CD14-positive monocyte (primary cell): Measurements from ENCODE around the gene WDR20. TPM values are rescaled to one million over a fixed set of nuclear protein-coding genes. Genes with fewer than 3 reads are reported as not detected.

Experiments
- DNase-seq, 3 donors: peaks; one replicate each; pipeline ENCODE4 v3.0.0-alpha.2; 2011 to 2022
- H2AFZ ChIP-seq: 2 replicates; pipeline ENCODE4 v1.6.0; 2012; ENCODE audit warnings: mild to moderate bottlenecking, low read depth, low read length, inconsistent platforms; ENCODE audit not compliant: insufficient read depth, poor library complexity, severe bottlenecking
- H3K27ac ChIP-seq, 2 donors: 1 replicate in 1 of 2; 2 replicates in 1 of 2; pipeline ENCODE4 v1.5.1; 2012 to 2013; ENCODE audit warnings: low read length in 2 of 2, control low read depth in 1 of 2, inconsistent platforms in 1 of 2, low read depth in 1 of 2, mild to moderate bottlenecking in 1 of 2
- H3K27me3 ChIP-seq, 2 donors: one replicate each; pipeline versions ENCODE4 v1.6.0 to v1.6.1; 2011 to 2013; ENCODE audit warnings: low read length in 2 of 2; ENCODE audit not compliant: control insufficient read depth in 2 of 2, insufficient read depth in 2 of 2
- H3K36me3 ChIP-seq, 2 donors: replicated peaks in 1 of 2; 1 replicate in 1 of 2; 2 replicates in 1 of 2; pipeline versions ENCODE4 v1.5.1 to v1.6.1; 2012 to 2013; ENCODE audit warnings: low read length in 2 of 2, control low read depth in 1 of 2, inconsistent platforms in 1 of 2, mild to moderate bottlenecking in 1 of 2; ENCODE audit not compliant: insufficient read depth in 2 of 2, control insufficient read depth in 1 of 2
- H3K4me1 ChIP-seq, 2 donors: 1 replicate in 1 of 2; 2 replicates in 1 of 2; pipeline versions ENCODE4 v1.5.1 to v1.6.1; 2012 to 2013; ENCODE audit warnings: low read length in 2 of 2, control low read depth in 1 of 2, inconsistent platforms in 1 of 2, mild to moderate bottlenecking in 1 of 2, moderate library complexity in 1 of 2; ENCODE audit not compliant: insufficient read depth in 2 of 2, control insufficient read depth in 1 of 2
- H3K4me2 ChIP-seq: replicated peaks from 2 replicates; pipeline ENCODE3; 2012; ENCODE audit warnings: low read length, moderate library complexity, mild to moderate bottlenecking; ENCODE audit not compliant: poor library complexity, severe bottlenecking; ENCODE audit errors: extremely low read depth
- H3K4me3 ChIP-seq, 3 experiments: fragments of 200-600 bp in 1 of 3; sonication (generic) in 1 of 3; replicated peaks in 1 of 3; 1 replicate in 2 of 3; 2 replicates in 1 of 3; pipeline ENCODE4 v1.5.1; 2011 to 2013; ENCODE audit warnings: low read length in 3 of 3, mild to moderate bottlenecking in 3 of 3, control low read depth in 2 of 3, low read depth in 2 of 3, inconsistent platforms in 1 of 3, moderate library complexity in 1 of 3
- H3K79me2 ChIP-seq: 2 replicates; pipeline ENCODE4 v1.6.0; 2012; ENCODE audit warnings: mild to moderate bottlenecking, control low read depth, inconsistent platforms, low read length, moderate library complexity; ENCODE audit not compliant: insufficient read depth
- H3K9ac ChIP-seq: 2 replicates; pipeline ENCODE4 v1.6.0; 2017; ENCODE audit warnings: low read length, mild to moderate bottlenecking; ENCODE audit not compliant: insufficient read depth, poor library complexity, severe bottlenecking
- H3K9me3 ChIP-seq, 2 donors: replicated peaks in 1 of 2; 1 replicate in 1 of 2; 2 replicates in 1 of 2; pipeline versions ENCODE4 v1.5.1 to v1.6.1; 2012 to 2013; ENCODE audit warnings: low read length in 2 of 2, control low read depth in 1 of 2; ENCODE audit not compliant: control insufficient read depth in 1 of 2, insufficient read depth in 1 of 2
- H4K20me1 ChIP-seq: 2 replicates; pipeline ENCODE4 v1.6.0; 2012; ENCODE audit warnings: mild to moderate bottlenecking, low read length, control low read depth, moderate library complexity; ENCODE audit not compliant: insufficient read depth
- H3K27ac Mint-ChIP-seq, 7 donors: one replicate each; pipeline ENCODE4 v1.8.0; 2020; ENCODE audit warnings: mild to moderate bottlenecking in 7 of 7, mixed read lengths in 7 of 7, moderate library complexity in 6 of 7, inconsistent platforms in 2 of 7
- H3K27me3 Mint-ChIP-seq, 3 donors: one replicate each; pipeline ENCODE4 v1.8.0; 2021 to 2022; ENCODE audit warnings: low read depth in 3 of 3, mild to moderate bottlenecking in 3 of 3, mixed read lengths in 3 of 3, moderate library complexity in 3 of 3, inconsistent platforms in 1 of 3
- H3K36me3 Mint-ChIP-seq, 2 donors: one replicate each; pipeline ENCODE4 v1.8.0; 2020; ENCODE audit warnings: mixed read lengths in 2 of 2, inconsistent platforms in 1 of 2, mild to moderate bottlenecking in 1 of 2
- H3K4me1 Mint-ChIP-seq: one replicate; pipeline ENCODE4 v1.8.0; 2020; ENCODE audit warnings: mild to moderate bottlenecking, mixed read lengths
- H3K4me3 Mint-ChIP-seq, 2 donors: one replicate each; pipeline ENCODE4 v1.8.0; 2020; ENCODE audit warnings: mild to moderate bottlenecking in 2 of 2, mixed read lengths in 2 of 2, moderate library complexity in 1 of 2
- H3K9me3 Mint-ChIP-seq, 7 donors: one replicate each; pipeline ENCODE4 v1.8.0; 2020 to 2022; ENCODE audit warnings: mixed read lengths in 7 of 7, mild to moderate bottlenecking in 6 of 7, moderate library complexity in 6 of 7, inconsistent platforms in 2 of 7
- CTCF ChIP-seq: fragments of 200-600 bp; IDR thresholded peaks from one replicate; pipeline ENCODE4 v1.8.0; 2022; ENCODE audit warnings: antibody characterized with exemption, mild to moderate bottlenecking
- WGBS: methylation state at CpG from one replicate; pipeline ENCODE4 v1.1.5; 2013; ENCODE audit warnings: missing lambda C conversion rate; ENCODE audit not compliant: insufficient coverage; 5-methylcytosine and 5-hydroxymethylcytosine counted together
- intact Hi-C, 2 donors: fragments of 100-400 bp; cut with micrococcal nuclease; formaldehyde crosslinking; loops; one replicate each; pipeline versions ENCODE4 v1.15.0 to v1.15.1; 2023
- polyA plus RNA-seq, 3 donors: library from polyadenylated mRNA; depleted of rRNA in 1 of 3; unstranded in 2 of 3; stranded (reverse) in 1 of 3; fragments of 300-500 nt in 2 of 3; fragments of >200 nt in 1 of 3; fragmentation: Illumina TruSeq in 2 of 3; gene quantifications; 1 replicate in 2 of 3; 2 replicates in 1 of 3; pipeline ENCODE4 v1.2.3, GENCODE V29; 2012 to 2021

Gene WDR20
- polyA plus RNA-seq, 3 donors: 7.4 to 13.3 (median 9.0) TPM

GRCh38 chr14:102201776-102202175, 62.1 kb downstream of the WDR20 start:
- peak overlapping the region in 1 of 7 donors; percentile 13 for H3K27ac Mint-ChIP-seq
- peaks cover 67 to 90% of the 10 kb centered on the region in 2 donors for H3K36me3 ChIP-seq
- H3K36me3 Mint-ChIP-seq: peaks cover 79 to 97% of the 10 kb centered on the region in 2 donors
- peaks cover 0 to 1% (median 0%) of the 10 kb centered on the region in 3 donors for H3K27me3 Mint-ChIP-seq
- peaks cover 11% of the 10 kb centered on the region for H3K4me1 Mint-ChIP-seq
- no peaks in the 10 kb centered on the region for H3K4me1 ChIP-seq
- H3K9me3 ChIP-seq: no peaks in the 10 kb centered on the region
- H3K79me2 ChIP-seq: no peaks in the 10 kb centered on the region
- H3K4me2 ChIP-seq: no peak overlapping the region
- no peak overlapping the region for H2AFZ ChIP-seq
- H3K9ac ChIP-seq: no peak overlapping the region
- H3K4me3 Mint-ChIP-seq: no peak overlapping the region
- 90% methylated on average over 2 of the region's 4 CpGs for WGBS
- no peak overlapping the region for H3K27ac ChIP-seq
- H4K20me1 ChIP-seq: peaks cover 89% of the 10 kb centered on the region
- TF ChIP-seq CTCF: no peak
- H3K27me3 ChIP-seq: no peaks in the 10 kb centered on the region
- no peak for DNase-seq
- H3K4me3 ChIP-seq: no peak overlapping the region
- intact Hi-C loops: no loop called here
- H3K9me3 Mint-ChIP-seq: peaks cover 0 to 1% (median 0%) of the 10 kb centered on the region in 7 donors

GRCh38 chr14:102202944-102203343, 63.2 kb downstream of the WDR20 start:
- 100% methylated on average over 2 of the region's 3 CpGs for WGBS
- Mint-ChIP-seq H3K4me1 (peaks cover 11% of the 10 kb centered on the region), H3K4me3 (no peak overlapping the region), H3K9me3 (peaks cover 0 to 1% (median 0%) of the 10 kb centered on the region in 7 donors), H3K27me3 (peaks cover 0 to 1% (median 1%) of the 10 kb centered on the region in 3 donors), H3K27ac (no peak overlapping the region), H3K36me3 (peaks cover 78 to 97% of the 10 kb centered on the region in 2 donors)
- H3K4me3 ChIP-seq: no peak overlapping the region
- no peak for DNase-seq
- TF ChIP-seq CTCF: no peak
- intact Hi-C loops: no loop called here
- H3K79me2 ChIP-seq: no peaks in the 10 kb centered on the region
- no peak overlapping the region for H2AFZ ChIP-seq
- H4K20me1 ChIP-seq: peaks cover 86% of the 10 kb centered on the region
- no peak overlapping the region for H3K9ac ChIP-seq
- no peaks in the 10 kb centered on the region for H3K9me3 ChIP-seq
- H3K4me2 ChIP-seq: no peak overlapping the region
- H3K27ac ChIP-seq: no peak overlapping the region
- H3K36me3 ChIP-seq: peaks cover 61 to 91% of the 10 kb centered on the region in 2 donors
- no peaks in the 10 kb centered on the region for H3K4me1 ChIP-seq
- H3K27me3 ChIP-seq: no peaks in the 10 kb centered on the region
